Liver (tissue), 9 donors: ENCODE results near the gene PLEKHM2. TPM values are rescaled to one million over a fixed set of nuclear protein-coding genes. Genes with fewer than 3 reads are reported as not detected.

Experiments used
- DNase-seq: peaks from one replicate; pipeline ENCODE4 v3.0.0-alpha.2; 2017; ENCODE audit warnings: low spot score
- H3K27ac ChIP-seq, 2 donors: one replicate each; pipeline ENCODE4 v1.7.0; 2013; ENCODE audit warnings: inconsistent platforms in 2 of 2, low read length in 2 of 2, control low read depth in 1 of 2, low read depth in 1 of 2, mild to moderate bottlenecking in 1 of 2
- H3K27me3 ChIP-seq, 4 donors: one replicate each; pipeline versions ENCODE4 v1.6.1 to v1.7.0; 2013; ENCODE audit warnings: low read length in 3 of 4, inconsistent platforms in 1 of 4, mild to moderate bottlenecking in 1 of 4, moderate library complexity in 1 of 4; ENCODE audit not compliant: control insufficient read depth in 4 of 4, insufficient read depth in 4 of 4
- H3K36me3 ChIP-seq, 4 donors: one replicate each; pipeline versions ENCODE4 v1.6.1 to v1.7.0; 2013; ENCODE audit warnings: low read length in 3 of 4, mild to moderate bottlenecking in 3 of 4, low read depth in 1 of 4, moderate library complexity in 1 of 4; ENCODE audit not compliant: control insufficient read depth in 4 of 4, insufficient read depth in 3 of 4
- H3K4me1 ChIP-seq, 4 donors: one replicate each; pipeline versions ENCODE4 v1.6.1 to v1.7.0; 2013; ENCODE audit warnings: low read length in 3 of 4, mild to moderate bottlenecking in 3 of 4, moderate library complexity in 1 of 4; ENCODE audit not compliant: control insufficient read depth in 4 of 4, insufficient read depth in 4 of 4
- H3K4me3 ChIP-seq, 3 donors: one replicate each; pipeline versions ENCODE4 v1.6.1 to v1.7.0; 2013; ENCODE audit warnings: low read length in 3 of 3, control low read depth in 1 of 3, low read depth in 1 of 3, mild to moderate bottlenecking in 1 of 3
- H3K9ac ChIP-seq, 2 donors: one replicate each; pipeline ENCODE4 v1.7.0; 2013; ENCODE audit warnings: low read length in 2 of 2, mild to moderate bottlenecking in 2 of 2, moderate library complexity in 2 of 2, control low read depth in 1 of 2, low read depth in 1 of 2
- H3K9me3 ChIP-seq, 4 donors: one replicate each; pipeline versions ENCODE4 v1.6.1 to v1.7.0; 2013; ENCODE audit warnings: low read length in 3 of 4; ENCODE audit not compliant: control insufficient read depth in 4 of 4
- EGR1 ChIP-seq, 2 donors: IDR thresholded peaks; 2 replicates each; pipeline ENCODE4 v1.6.1; 2016 to 2018; ENCODE audit warnings: antibody characterized with exemption in 2 of 2, low read depth in 2 of 2
- FOXA1 ChIP-seq: IDR thresholded peaks from 2 replicates; pipeline ENCODE4 v1.6.1; 2016; ENCODE audit warnings: antibody characterized with exemption
- FOXA2 ChIP-seq: IDR thresholded peaks from 2 replicates; pipeline ENCODE4 v1.6.1; 2016; ENCODE audit warnings: antibody characterized with exemption
- GABPA ChIP-seq, 2 donors: IDR thresholded peaks in 1 of 2; conservative IDR thresholded peaks in 1 of 2; 2 replicates each; pipeline ENCODE4 v1.6.1; 2016; ENCODE audit warnings: antibody characterized with exemption in 2 of 2, mild to moderate bottlenecking in 1 of 2, moderate library complexity in 1 of 2
- HNF4A ChIP-seq, 2 donors: conservative IDR thresholded peaks; 2 replicates each; pipeline ENCODE4 v1.6.1; 2016; ENCODE audit warnings: antibody characterized with exemption in 2 of 2, mild to moderate bottlenecking in 2 of 2
- HNF4G ChIP-seq: IDR thresholded peaks from 2 replicates; pipeline ENCODE4 v1.6.1; 2016; ENCODE audit warnings: antibody characterized with exemption
- JUND ChIP-seq, 2 donors: IDR thresholded peaks; 2 replicates each; pipeline ENCODE4 v1.6.1; 2016; ENCODE audit warnings: antibody characterized with exemption in 2 of 2
- NR2F2 ChIP-seq: IDR thresholded peaks from 2 replicates; pipeline ENCODE4 v1.6.1; 2016; ENCODE audit warnings: antibody characterized with exemption
- RAD21 ChIP-seq, 2 donors: IDR thresholded peaks; 2 replicates each; pipeline ENCODE4 v1.6.1; 2016; ENCODE audit warnings: antibody characterized with exemption in 2 of 2, mild to moderate bottlenecking in 2 of 2
- SP1 ChIP-seq: IDR thresholded peaks from 2 replicates; pipeline ENCODE4 v1.6.1; 2018; ENCODE audit warnings: antibody characterized with exemption, mild to moderate bottlenecking
- TAF1 ChIP-seq: conservative IDR thresholded peaks from 2 replicates; pipeline ENCODE4 v1.6.1; 2016; ENCODE audit warnings: antibody characterized with exemption, mild to moderate bottlenecking
- YY1 ChIP-seq: IDR thresholded peaks from 2 replicates; pipeline ENCODE4 v1.6.1; 2016; ENCODE audit warnings: antibody characterized with exemption, mild to moderate bottlenecking
- WGBS: extraction: QIAGEN DNeasy Blood & Tissue Kit; methylation state at CpG from one replicate; pipeline ENCODE4 v1.1.7; 2013; 5-methylcytosine and 5-hydroxymethylcytosine counted together
- polyA plus RNA-seq, 2 donors: library from polyadenylated mRNA; stranded (reverse) in 1 of 2; unstranded in 1 of 2; fragments of 200-250 nt in 1 of 2; fragments of >200 nt in 1 of 2; fragmentation: Nextera tagmentation in 1 of 2; extraction: Ambion mirVana in 1 of 2; gene quantifications; one replicate each; pipeline versions ENCODE4 v1.2.1 to v1.2.3, GENCODE V29; 2013 to 2015
- total RNA-seq, 2 donors: library from RNA; depleted of rRNA; stranded (reverse); fragments of >200 nt; gene quantifications; one replicate each; pipeline ENCODE4 v1.2.3, GENCODE V29; 2014
- TF ChIP-seq, protein P1 (sequence below): IDR thresholded peaks from 2 replicates; pipeline ENCODE4 v1.6.1; 2016; ENCODE audit warnings: antibody characterized with exemption
- TF ChIP-seq, protein P2 (sequence below): IDR thresholded peaks from 2 replicates; pipeline ENCODE4 v1.6.1; 2016; ENCODE audit warnings: antibody characterized with exemption
- TF ChIP-seq, protein P3 (sequence below): fragments of 150-350 bp; IDR thresholded peaks from 2 replicates; pipeline ENCODE4 v1.5.1; 2017; ENCODE audit warnings: improper control_type of control experiment, low read depth, low read length; ENCODE audit not compliant: missing input control
- TF ChIP-seq, protein P4 (sequence below): IDR thresholded peaks from 2 replicates; pipeline ENCODE4 v1.6.1; 2016; ENCODE audit warnings: antibody characterized with exemption
- donor health status: healthy.
- donor health status: healthy.
- donor health status: healthy.
- donor health status: healthy.
- donor health status: healthy.

Gene PLEKHM2
- total and polyA plus RNA-seq, 4 donors: 4.1 to 22.6 (median 17.0) TPM

DNA sequence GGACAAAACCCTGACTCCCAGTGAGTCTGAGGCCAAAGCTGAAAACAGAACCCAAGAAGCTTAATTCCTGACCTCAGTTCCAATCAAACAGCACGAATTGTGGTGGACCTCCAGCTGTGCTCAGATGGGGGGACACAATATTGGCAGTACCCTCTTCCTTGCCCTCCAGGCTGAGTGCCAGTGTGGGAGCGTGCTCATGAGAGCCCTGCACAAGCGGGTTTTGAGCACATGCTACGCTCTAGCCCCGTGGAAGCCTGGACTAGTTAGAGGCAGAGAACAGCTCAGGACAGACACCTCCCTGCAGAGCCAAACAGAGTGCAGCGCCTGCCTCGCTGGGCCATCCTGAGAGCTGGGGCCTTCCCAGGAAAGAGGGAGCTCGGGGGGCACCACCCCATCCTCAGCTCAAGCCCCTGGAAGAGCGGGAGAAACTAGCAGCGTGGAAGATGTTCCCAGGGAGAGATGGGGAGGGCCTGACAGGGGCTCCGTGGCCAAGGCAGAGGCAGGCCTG is 49.2 kb downstream of the PLEKHM2 start:
- Histone ChIP-seq H3K9ac (no peak overlapping the region), H3K27me3 (no peaks in the 10 kb centered on the region), H3K4me3 (no peak overlapping the region), H3K4me1 (peaks cover 17 to 39% (median 27%) of the 10 kb centered on the region in 4 donors), H3K9me3 (no peaks in the 10 kb centered on the region), H3K27ac (no peak overlapping the region), H3K36me3 (peaks cover 9 to 44% (median 22%) of the 10 kb centered on the region in 4 donors)
- WGBS: 96% methylated on average over 11 of the region's 11 CpGs
- DNase-seq: no peak
- no peak for TF ChIP-seq FOXA1
- TF ChIP-seq, protein P1, sequence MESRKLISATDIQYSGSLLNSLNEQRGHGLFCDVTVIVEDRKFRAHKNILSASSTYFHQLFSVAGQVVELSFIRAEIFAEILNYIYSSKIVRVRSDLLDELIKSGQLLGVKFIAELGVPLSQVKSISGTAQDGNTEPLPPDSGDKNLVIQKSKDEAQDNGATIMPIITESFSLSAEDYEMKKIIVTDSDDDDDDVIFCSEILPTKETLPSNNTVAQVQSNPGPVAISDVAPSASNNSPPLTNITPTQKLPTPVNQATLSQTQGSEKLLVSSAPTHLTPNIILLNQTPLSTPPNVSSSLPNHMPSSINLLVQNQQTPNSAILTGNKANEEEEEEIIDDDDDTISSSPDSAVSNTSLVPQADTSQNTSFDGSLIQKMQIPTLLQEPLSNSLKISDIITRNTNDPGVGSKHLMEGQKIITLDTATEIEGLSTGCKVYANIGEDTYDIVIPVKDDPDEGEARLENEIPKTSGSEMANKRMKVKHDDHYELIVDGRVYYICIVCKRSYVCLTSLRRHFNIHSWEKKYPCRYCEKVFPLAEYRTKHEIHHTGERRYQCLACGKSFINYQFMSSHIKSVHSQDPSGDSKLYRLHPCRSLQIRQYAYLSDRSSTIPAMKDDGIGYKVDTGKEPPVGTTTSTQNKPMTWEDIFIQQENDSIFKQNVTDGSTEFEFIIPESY: no peak
- TF ChIP-seq HNF4G: no peak
- TF ChIP-seq TAF1: no peak
- no peak for TF ChIP-seq FOXA2
- no peak for TF ChIP-seq NR2F2
- TF ChIP-seq SP1: no peak

DNA sequence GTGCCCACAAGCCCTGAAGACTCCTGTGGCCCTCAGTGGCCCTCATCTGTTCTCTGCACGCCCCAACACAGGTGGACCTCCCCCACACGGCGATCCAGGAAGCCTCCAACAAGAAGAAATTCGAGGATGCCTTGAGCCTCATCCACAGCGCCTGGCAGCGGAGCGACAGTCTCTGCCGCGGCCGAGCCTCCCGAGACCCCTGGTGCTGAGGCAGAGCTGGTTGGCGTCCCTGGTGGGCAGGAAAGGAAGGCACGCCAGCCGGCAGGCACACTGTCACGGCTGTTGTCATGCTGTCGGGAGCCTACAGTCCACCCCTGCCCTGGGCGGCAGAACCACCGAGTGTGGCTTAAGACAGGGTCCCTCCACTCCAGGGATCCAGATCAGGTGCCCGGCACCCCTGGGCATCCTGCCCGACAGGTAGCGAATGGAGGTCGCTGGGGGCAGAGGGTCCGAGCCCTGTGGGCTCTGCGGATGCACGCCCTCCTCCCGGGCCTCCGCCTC is 49.7 kb downstream of the PLEKHM2 start:
- Histone ChIP-seq H3K27ac (no peak overlapping the region), H3K9ac (no peak overlapping the region), H3K36me3 (peaks cover 9 to 39% (median 19%) of the 10 kb centered on the region in 4 donors), H3K4me3 (no peak overlapping the region), H3K9me3 (no peaks in the 10 kb centered on the region), H3K27me3 (no peaks in the 10 kb centered on the region), H3K4me1 (peaks cover 17 to 39% (median 27%) of the 10 kb centered on the region in 4 donors)
- WGBS: 96% methylated on average over 27 of the region's 27 CpGs
- no peak for DNase-seq
- TF ChIP-seq, protein P2, sequence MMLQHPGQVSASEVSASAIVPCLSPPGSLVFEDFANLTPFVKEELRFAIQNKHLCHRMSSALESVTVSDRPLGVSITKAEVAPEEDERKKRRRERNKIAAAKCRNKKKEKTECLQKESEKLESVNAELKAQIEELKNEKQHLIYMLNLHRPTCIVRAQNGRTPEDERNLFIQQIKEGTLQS: no peak
- no peak for TF ChIP-seq GABPA (IDR thresholded peaks at IDR 0.05 in 1 of 2, conservative IDR thresholded peaks at IDR 0.05 in 1 of 2)
- no peak for TF ChIP-seq FOXA2
- no peak for TF ChIP-seq SP1
- no peak for TF ChIP-seq TAF1
- TF ChIP-seq, protein P3, sequence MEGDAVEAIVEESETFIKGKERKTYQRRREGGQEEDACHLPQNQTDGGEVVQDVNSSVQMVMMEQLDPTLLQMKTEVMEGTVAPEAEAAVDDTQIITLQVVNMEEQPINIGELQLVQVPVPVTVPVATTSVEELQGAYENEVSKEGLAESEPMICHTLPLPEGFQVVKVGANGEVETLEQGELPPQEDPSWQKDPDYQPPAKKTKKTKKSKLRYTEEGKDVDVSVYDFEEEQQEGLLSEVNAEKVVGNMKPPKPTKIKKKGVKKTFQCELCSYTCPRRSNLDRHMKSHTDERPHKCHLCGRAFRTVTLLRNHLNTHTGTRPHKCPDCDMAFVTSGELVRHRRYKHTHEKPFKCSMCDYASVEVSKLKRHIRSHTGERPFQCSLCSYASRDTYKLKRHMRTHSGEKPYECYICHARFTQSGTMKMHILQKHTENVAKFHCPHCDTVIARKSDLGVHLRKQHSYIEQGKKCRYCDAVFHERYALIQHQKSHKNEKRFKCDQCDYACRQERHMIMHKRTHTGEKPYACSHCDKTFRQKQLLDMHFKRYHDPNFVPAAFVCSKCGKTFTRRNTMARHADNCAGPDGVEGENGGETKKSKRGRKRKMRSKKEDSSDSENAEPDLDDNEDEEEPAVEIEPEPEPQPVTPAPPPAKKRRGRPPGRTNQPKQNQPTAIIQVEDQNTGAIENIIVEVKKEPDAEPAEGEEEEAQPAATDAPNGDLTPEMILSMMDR: no peak
- TF ChIP-seq YY1: no peak
- no peak for TF ChIP-seq NR2F2
- TF ChIP-seq, protein P4, sequence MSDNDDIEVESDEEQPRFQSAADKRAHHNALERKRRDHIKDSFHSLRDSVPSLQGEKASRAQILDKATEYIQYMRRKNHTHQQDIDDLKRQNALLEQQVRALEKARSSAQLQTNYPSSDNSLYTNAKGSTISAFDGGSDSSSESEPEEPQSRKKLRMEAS: no peak
- TF ChIP-seq JUND (IDR thresholded peaks at IDR 0.05): no peak
- no peak for TF ChIP-seq HNF4A (conservative IDR thresholded peaks at IDR 0.05)

DNA sequence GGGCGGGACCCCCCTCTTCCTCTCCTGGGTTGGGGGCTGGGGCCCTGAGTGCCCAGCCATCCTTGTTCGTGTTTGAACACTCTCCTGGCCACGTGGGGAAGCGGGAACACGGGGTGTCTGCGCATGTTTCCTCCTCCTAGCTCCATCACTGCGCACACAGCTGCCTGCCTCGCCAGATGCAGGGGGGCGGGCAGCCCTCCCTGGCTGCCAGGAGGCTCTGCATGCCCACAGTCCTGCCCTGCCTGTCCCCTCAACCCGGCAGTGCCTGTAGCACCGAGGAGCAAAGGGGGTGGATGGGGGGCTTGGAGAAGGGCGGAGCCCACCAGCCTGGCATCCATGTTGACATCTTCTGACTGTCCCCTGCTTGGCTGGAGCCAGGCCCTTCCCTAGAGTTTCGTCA is 50.2 kb downstream of the PLEKHM2 start:
- Histone ChIP-seq H3K9ac (no peak overlapping the region), H3K27ac (no peak overlapping the region), H3K4me3 (no peak overlapping the region), H3K36me3 (peaks cover 7 to 35% (median 16%) of the 10 kb centered on the region in 4 donors), H3K9me3 (no peaks in the 10 kb centered on the region), H3K27me3 (no peaks in the 10 kb centered on the region), H3K4me1 (peaks cover 17 to 39% (median 27%) of the 10 kb centered on the region in 4 donors)
- 90% methylated on average over 13 of the region's 13 CpGs for WGBS
- DNase-seq: no peak
- TF ChIP-seq RAD21 (IDR thresholded peaks at IDR 0.05): no peak
- no peak for TF ChIP-seq GABPA (IDR thresholded peaks at IDR 0.05 in 1 of 2, conservative IDR thresholded peaks at IDR 0.05 in 1 of 2)
- no peak for TF ChIP-seq HNF4A (conservative IDR thresholded peaks at IDR 0.05)
- TF ChIP-seq, protein P1: no peak
- TF ChIP-seq EGR1 (IDR thresholded peaks at IDR 0.05; ENCODE audit: low read depth in 2 of 2): no peak
- TF ChIP-seq YY1: no peak
- TF ChIP-seq, protein P3: no peak
- TF ChIP-seq, protein P2: no peak
- TF ChIP-seq NR2F2: no peak
- TF ChIP-seq, protein P4: no peak
- TF ChIP-seq HNF4G: no peak
- no peak for TF ChIP-seq JUND (IDR thresholded peaks at IDR 0.05)
- no peak for TF ChIP-seq FOXA1
- no peak for TF ChIP-seq FOXA2
